Adrenal gland (tissue), 12 donors: ENCODE measurements around the gene USP25. TPM values are rescaled to one million over a fixed set of nuclear protein-coding genes. Genes with fewer than 3 reads are reported as not detected.

Source experiments
- DNase-seq, 7 donors: peaks; one replicate each; pipeline ENCODE4 v3.0.0-alpha.2; 2019 to 2020
- H3K27ac ChIP-seq, 5 donors: fragments of 200-600 bp; sonication (generic) in 4 of 5; 1 replicate in 3 of 5; 2 replicates in 2 of 5; pipeline versions ENCODE4 v1.5.1 to v1.8.0; 2016 to 2020; ENCODE audit warnings: mild to moderate bottlenecking in 1 of 5
- H3K27me3 ChIP-seq: fragments of 200-600 bp; 2 replicates; pipeline ENCODE4 v1.8.0; 2021
- H3K36me3 ChIP-seq, 2 donors: fragments of 200-600 bp; replicated peaks in 1 of 2; 1 replicate in 1 of 2; 2 replicates in 1 of 2; pipeline versions ENCODE4 v1.5.1 to v1.8.0; 2018 to 2022
- H3K4me1 ChIP-seq, 2 donors: fragments of 200-600 bp; replicated peaks in 1 of 2; 1 replicate in 1 of 2; 2 replicates in 1 of 2; pipeline versions ENCODE4 v1.5.1 to v1.8.0; 2018 to 2021
- H3K4me3 ChIP-seq, 4 donors: fragments of 200-600 bp; sonication (generic) in 3 of 4; one replicate each; pipeline ENCODE4 v1.5.1; 2016 to 2018
- H3K9me3 ChIP-seq, 3 donors: fragments of 200-600 bp; sonication (generic) in 1 of 3; replicated peaks in 1 of 3; 1 replicate in 2 of 3; 2 replicates in 1 of 3; pipeline versions ENCODE4 v1.5.1 to v1.8.0; 2016 to 2021
- POLR2A ChIP-seq, 2 donors: fragments of 450-650 bp; IDR thresholded peaks; one replicate each; pipeline ENCODE4 v1.6.1; 2017; ENCODE audit warnings: antibody characterized with exemption in 2 of 2, mild to moderate bottlenecking in 2 of 2, moderate library complexity in 1 of 2
- WGBS, 4 donors: extraction: QIAGEN DNeasy Blood & Tissue Kit in 2 of 4; methylation state at CpG; one replicate each; pipeline versions ENCODE4 v1.1.5 to v1.1.7; 2013 to 2017; 5-methylcytosine and 5-hydroxymethylcytosine counted together
- intact Hi-C, 2 donors: fragments of 100-400 bp; cut with DNase I; formaldehyde crosslinking; loops; one replicate each; pipeline versions ENCODE4 v1.14.1 to v1.15.0; 2022 to 2023
- polyA plus RNA-seq, 3 donors: library from polyadenylated mRNA; stranded (reverse); fragments of 200-250 nt in 2 of 3; fragments of 350-450 nt in 1 of 3; fragmentation: Illumina TruSeq in 1 of 3; extraction: RNeasy Lipid Tissue Mini Kit (QIAGEN cat#74804) in 1 of 3; gene quantifications; one replicate each; pipeline ENCODE4 v1.2.3, GENCODE V29; 2013 to 2014
- total RNA-seq, 9 donors: library from RNA; depleted of rRNA in 4 of 9; stranded (reverse); fragments of >200 nt in 4 of 9; fragments of 120-200 nt in 1 of 9; fragmentation: NEBNext Ultra II Directional in 1 of 9; extraction: Animal tissue kit (Norgen Biotek cat#: 25700) in 1 of 9; gene quantifications; one replicate each; pipeline versions ENCODE4 v1.1.0 to v1.2.4, GENCODE V29; 2013 to 2023
- TF ChIP-seq, protein P1 (sequence below), 6 experiments: fragments of 450-650 bp in 4 of 6; fragments of 200-600 bp in 2 of 6; sonication (generic) in 1 of 6; IDR thresholded peaks; 1 replicate in 5 of 6; 2 replicates in 1 of 6; pipeline versions ENCODE4 v1.5.1 to v1.8.0; 2016 to 2021; ENCODE audit warnings: antibody characterized with exemption in 6 of 6, mild to moderate bottlenecking in 2 of 6, moderate library complexity in 1 of 6
- donor health status: healthy with polysubstance abuse.
- donor health status: Bipolar disorder and iron deficiency.
- donor health status: DM: yes; HTN: yes; CAD: no.
- donor health status: DM: no; HTN: no; CAD: no.
- donor health status: DM: no; HTN: no; CAD: no.
- donor health status: DM: yes; HTN: yes; CAD: no.

Gene USP25
- total and polyA plus RNA-seq, 12 donors = 11.8 to 47.4 (median 38.3) TPM

DNA sequence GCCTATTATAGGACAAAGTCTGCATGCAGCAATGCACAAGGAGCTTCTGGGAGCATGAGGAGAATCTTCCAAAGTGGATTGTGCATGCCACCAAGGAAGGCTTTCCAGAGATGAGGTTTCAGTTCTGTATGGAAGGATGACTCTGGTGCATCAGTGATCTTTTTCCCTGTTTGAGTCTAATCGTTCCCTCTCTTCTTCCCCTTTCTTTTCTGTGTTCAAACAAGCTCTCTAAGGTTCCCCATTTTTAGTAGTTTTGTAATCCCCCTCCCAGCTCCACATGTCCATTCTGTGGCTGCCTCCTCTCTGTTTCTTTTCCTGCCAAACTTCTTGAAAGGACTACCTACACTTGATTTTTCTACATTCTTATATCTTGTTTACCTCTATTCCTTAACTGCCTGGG lies 43.3 kb upstream of the USP25 start:
- intact Hi-C loops = no loop called here
- TF ChIP-seq, protein P1, sequence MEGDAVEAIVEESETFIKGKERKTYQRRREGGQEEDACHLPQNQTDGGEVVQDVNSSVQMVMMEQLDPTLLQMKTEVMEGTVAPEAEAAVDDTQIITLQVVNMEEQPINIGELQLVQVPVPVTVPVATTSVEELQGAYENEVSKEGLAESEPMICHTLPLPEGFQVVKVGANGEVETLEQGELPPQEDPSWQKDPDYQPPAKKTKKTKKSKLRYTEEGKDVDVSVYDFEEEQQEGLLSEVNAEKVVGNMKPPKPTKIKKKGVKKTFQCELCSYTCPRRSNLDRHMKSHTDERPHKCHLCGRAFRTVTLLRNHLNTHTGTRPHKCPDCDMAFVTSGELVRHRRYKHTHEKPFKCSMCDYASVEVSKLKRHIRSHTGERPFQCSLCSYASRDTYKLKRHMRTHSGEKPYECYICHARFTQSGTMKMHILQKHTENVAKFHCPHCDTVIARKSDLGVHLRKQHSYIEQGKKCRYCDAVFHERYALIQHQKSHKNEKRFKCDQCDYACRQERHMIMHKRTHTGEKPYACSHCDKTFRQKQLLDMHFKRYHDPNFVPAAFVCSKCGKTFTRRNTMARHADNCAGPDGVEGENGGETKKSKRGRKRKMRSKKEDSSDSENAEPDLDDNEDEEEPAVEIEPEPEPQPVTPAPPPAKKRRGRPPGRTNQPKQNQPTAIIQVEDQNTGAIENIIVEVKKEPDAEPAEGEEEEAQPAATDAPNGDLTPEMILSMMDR (IDR thresholded peaks at IDR 0.05) = no peak
- no peak for TF ChIP-seq POLR2A (IDR thresholded peaks at IDR 0.05)
- H3K4me1 ChIP-seq = no peaks in the 10 kb centered on the region
- no peaks in the 10 kb centered on the region for H3K36me3 ChIP-seq
- H3K27ac ChIP-seq = no peak overlapping the region
- H3K9me3 ChIP-seq = no peaks in the 10 kb centered on the region
- DNase-seq = no peak
- H3K27me3 ChIP-seq = no peaks in the 10 kb centered on the region
- 42 to 56% (median 48%) methylated on average over 1 of the region's 1 CpG for WGBS, 4 donors
- H3K4me3 ChIP-seq = no peak overlapping the region

DNA sequence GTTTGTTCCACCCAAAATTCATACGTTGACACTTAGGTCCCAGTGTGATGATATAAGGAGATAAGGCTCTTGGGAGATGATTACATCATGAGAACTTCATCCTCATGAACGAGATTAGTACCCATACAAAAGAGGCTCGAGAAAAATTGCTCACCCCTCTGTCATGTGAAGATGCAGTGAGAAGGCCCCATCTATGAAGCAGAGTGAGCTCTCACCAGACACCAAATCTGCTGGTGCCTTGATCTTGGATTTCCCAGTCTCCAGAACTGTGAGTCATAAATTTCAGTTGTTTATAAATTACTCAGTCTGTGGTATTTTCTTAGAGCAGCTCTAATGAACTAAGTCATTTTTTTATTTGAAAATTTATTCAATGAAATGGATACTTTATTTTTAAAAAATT lies 42.6 kb upstream of the USP25 start:
- Histone ChIP-seq H3K27me3 (no peaks in the 10 kb centered on the region), H3K4me3 (no peak overlapping the region), H3K36me3 (no peaks in the 10 kb centered on the region), H3K9me3 (no peaks in the 10 kb centered on the region), H3K27ac (no peak overlapping the region), H3K4me1 (no peaks in the 10 kb centered on the region)
- whole genome bisulfite sequencing, 4 donors = 50 to 70% (median 65%) methylated on average over 3 of the region's 3 CpGs
- TF ChIP-seq, protein P1 (IDR thresholded peaks at IDR 0.05) = no peak
- no peak for TF ChIP-seq POLR2A (IDR thresholded peaks at IDR 0.05)
- intact Hi-C loops = no loop called here
- no peak for DNase-seq

DNA sequence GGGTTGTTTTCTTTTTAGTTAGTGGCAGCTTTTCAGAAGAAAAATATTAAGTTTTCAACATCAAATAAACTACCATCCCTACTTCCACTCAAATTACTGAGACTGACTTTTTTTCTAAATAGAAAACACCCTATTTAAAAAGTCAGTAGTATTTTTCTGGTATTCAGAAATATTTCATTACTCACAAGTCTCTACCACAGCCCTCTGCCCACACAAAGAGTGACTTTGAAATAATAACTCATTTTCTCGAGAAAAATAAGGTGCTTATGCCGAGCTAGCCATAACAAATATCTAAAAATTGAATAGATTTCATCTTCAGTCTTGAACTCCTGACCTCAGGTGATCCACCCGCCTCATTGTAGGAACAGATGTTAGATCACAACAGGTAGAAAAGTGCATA lies 41.8 kb upstream of the USP25 start:
- TF ChIP-seq POLR2A (IDR thresholded peaks at IDR 0.05) = no peak
- TF ChIP-seq, protein P1 (IDR thresholded peaks at IDR 0.05) = no peak
- H3K4me3 ChIP-seq = no peak overlapping the region
- no peaks in the 10 kb centered on the region for H3K36me3 ChIP-seq
- H3K27ac ChIP-seq = no peak overlapping the region
- H3K4me1 ChIP-seq = no peaks in the 10 kb centered on the region
- WGBS, 4 donors = 73 to 81% (median 78%) methylated on average over 3 of the region's 3 CpGs
- DNase-seq = no peak
- H3K9me3 ChIP-seq = no peaks in the 10 kb centered on the region
- no peaks in the 10 kb centered on the region for H3K27me3 ChIP-seq
- intact Hi-C loops = no loop called here

DNA sequence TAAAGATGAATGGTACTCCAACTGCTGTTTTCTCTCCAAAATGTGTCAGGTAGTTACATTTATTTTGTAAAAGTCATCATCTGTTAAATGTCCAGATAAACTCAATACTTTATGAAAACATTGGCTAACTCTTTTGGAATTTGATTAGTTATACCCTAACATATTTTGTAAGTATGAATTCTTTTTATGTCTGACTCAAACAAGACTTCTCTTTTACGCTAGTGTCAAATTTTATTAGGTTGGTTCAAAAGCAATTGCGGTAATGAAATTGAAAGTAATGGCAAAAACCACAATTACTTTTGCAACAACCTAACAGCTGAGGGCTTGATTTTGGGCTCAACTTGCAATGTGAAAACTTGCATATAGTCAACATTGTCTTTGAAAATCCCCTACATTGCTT lies 41.0 kb upstream of the USP25 start:
- no peak for DNase-seq
- Histone ChIP-seq H3K27me3 (no peaks in the 10 kb centered on the region), H3K27ac (no peak overlapping the region), H3K4me1 (no peaks in the 10 kb centered on the region), H3K9me3 (no peaks in the 10 kb centered on the region), H3K4me3 (no peak overlapping the region), H3K36me3 (no peaks in the 10 kb centered on the region)
- intact Hi-C loops = no loop called here
- 55 to 79% (median 69%) methylated on average over 2 of the region's 2 CpGs for WGBS, 4 donors
- TF ChIP-seq, protein P1 (IDR thresholded peaks at IDR 0.05) = no peak
- no peak for TF ChIP-seq POLR2A (IDR thresholded peaks at IDR 0.05)
